K562 (cell line): ENCODE data around the gene B3GALNT2. TPM values are rescaled to one million over a fixed set of nuclear protein-coding genes. Genes with fewer than 3 reads are reported as not detected.

Experiments used
- ATAC-seq: fragments of 200-7000 bp; cut with Tn5 transposase; 3 replicates; pipeline ENCODE4 v1.9.1; 2020; ENCODE audit warnings: moderate library complexity
- BruUV-seq: library from RNA; stranded (reverse); fragments of 400-500 nt; replicated peaks from 2 replicates; lab custom pipeline; 2021; lab: Mats Ljungman, UMichigan
- CTCF ChIA-PET: fragments of 300-600 bp; formaldehyde crosslinking; extraction: SDS; loops from one replicate; lab custom pipeline; 2021; ENCODE audit warnings: low intra/inter-chr PET ratio; lab: Yijun Ruan, JAX
- POLR2A ChIA-PET: fragments of 300-600, 350-650 bp; sonication (Branson Sonifier 250); formaldehyde crosslinking; extraction: SDS; loops from one replicate; lab custom pipeline; 2021; ENCODE audit warnings: antibody characterized with exemption, inconsistent platforms; lab: Yijun Ruan, JAX
- DNase-seq, 4 experiments: peaks; one replicate each; pipeline versions ENCODE4 v3.0.0 to v3.0.0-alpha.2; 2011 to 2018; ENCODE audit warnings: low spot score in 3 of 4, mixed read lengths in 3 of 4; ENCODE audit errors: extremely low read depth in 1 of 4
- FAIRE-seq: peaks from 2 replicates; lab custom pipeline; 2011; peaks lifted over from hg19 to GRCh38; lab: Jason Lieb, UNC
- H2AFZ ChIP-seq: 2 replicates; pipeline ENCODE4 v1.6.0; 2011; ENCODE audit warnings: low read depth, low read length, control low read depth, inconsistent platforms
- H3K27ac ChIP-seq: fragments of 200-600 bp; 3 replicates; pipeline ENCODE4 v1.8.0; 2011; ENCODE audit warnings: low read depth, mild to moderate bottlenecking, control low read depth, inconsistent platforms, low read length, moderate library complexity, mixed read lengths; ENCODE audit errors: extremely low read depth
- H3K27me3 ChIP-seq, 2 experiments: fragments of 300-600 bp in 1 of 2; 2 replicates in 1 of 2; 3 replicates in 1 of 2; pipeline versions ENCODE4 v1.6.0 to v1.8.0; 2011; ENCODE audit warnings: inconsistent platforms in 2 of 2, low read length in 2 of 2, mild to moderate bottlenecking in 1 of 2, mixed read lengths in 1 of 2, moderate library complexity in 1 of 2; ENCODE audit not compliant: control insufficient read depth in 2 of 2, insufficient read depth in 2 of 2
- H3K36me3 ChIP-seq: fragments of 300-600 bp; 3 replicates; pipeline ENCODE4 v1.8.0; 2011; ENCODE audit warnings: mild to moderate bottlenecking, low read length, inconsistent platforms; ENCODE audit not compliant: control insufficient read depth, insufficient read depth
- H3K4me1 ChIP-seq, 2 experiments: fragments of 200-600 bp in 1 of 2; replicated peaks in 1 of 2; 2 replicates in 1 of 2; 3 replicates in 1 of 2; pipeline versions ENCODE4 v1.5.1 to v1.8.0; 2011; ENCODE audit warnings: inconsistent platforms in 2 of 2, low read length in 2 of 2, mild to moderate bottlenecking in 1 of 2, mixed read lengths in 1 of 2, moderate library complexity in 1 of 2; ENCODE audit not compliant: control insufficient read depth in 2 of 2, insufficient read depth in 2 of 2
- H3K4me2 ChIP-seq: 2 replicates; pipeline ENCODE4 v1.6.1; 2011; ENCODE audit warnings: low read length, control low read depth, inconsistent platforms, mixed read lengths; ENCODE audit not compliant: insufficient read depth
- H3K4me3 ChIP-seq: fragments of 200-600 bp; sonication (generic), shearing (Covaris generic); 2 replicates; pipeline ENCODE4 v1.5.1; 2016; ENCODE audit warnings: control low read depth, inconsistent platforms
- H3K79me2 ChIP-seq: fragments of 200-600 bp; 3 replicates; pipeline ENCODE4 v1.8.0; 2011; ENCODE audit warnings: low read length, inconsistent platforms; ENCODE audit not compliant: control insufficient read depth, insufficient read depth
- H3K9ac ChIP-seq, 2 experiments: 2 replicates each; pipeline versions ENCODE4 v1.6.0 to v1.6.1; 2011; ENCODE audit warnings: low read depth in 2 of 2, low read length in 2 of 2, control low read depth in 1 of 2, inconsistent platforms in 1 of 2, mild to moderate bottlenecking in 1 of 2, mixed read lengths in 1 of 2; ENCODE audit not compliant: insufficient read depth in 1 of 2
- H3K9me1 ChIP-seq: one replicate; pipeline ENCODE4 v1.6.0; 2011; ENCODE audit warnings: inconsistent platforms, mild to moderate bottlenecking, low read length, moderate library complexity; ENCODE audit not compliant: control insufficient read depth, insufficient read depth
- H3K9me3 ChIP-seq: replicated peaks from 2 replicates; pipeline ENCODE4 v1.5.1; 2011; ENCODE audit warnings: low read depth, low read length, inconsistent platforms; ENCODE audit not compliant: control insufficient read depth, insufficient read depth
- H4K20me1 ChIP-seq: replicated peaks from 2 replicates; pipeline ENCODE4 v1.6.1; 2011; ENCODE audit warnings: low read length, inconsistent platforms, mixed read lengths; ENCODE audit not compliant: control insufficient read depth, insufficient read depth
- ARID2 ChIP-seq: fragments of 450-650 bp; IDR thresholded peaks from 2 replicates; pipeline ENCODE4 v1.6.1; 2017; ENCODE audit warnings: antibody characterized with exemption, mild to moderate bottlenecking
- ERF ChIP-seq: fragments of 450-650 bp; formaldehyde crosslinking; IDR thresholded peaks from 2 replicates; pipeline ENCODE4 v1.4.0; 2020; ENCODE audit warnings: mild to moderate bottlenecking, mixed read lengths
- ESRRA ChIP-seq: fragments of 450-650 bp; IDR thresholded peaks from 2 replicates; pipeline ENCODE4 v1.6.1; 2014; ENCODE audit warnings: low read depth, mild to moderate bottlenecking, moderate library complexity, borderline replicate concordance
- GABPB1 ChIP-seq: sonication (generic); formaldehyde crosslinking; IDR thresholded peaks from 2 replicates; pipeline ENCODE4 v1.8.0; 2022; ENCODE audit warnings: mild to moderate bottlenecking, missing genetic modification reagents
- MLX ChIP-seq, 2 experiments: fragments of 450-650 bp in 1 of 2; sonication (generic) in 1 of 2; formaldehyde crosslinking; conservative IDR thresholded peaks; 2 replicates each; pipeline versions ENCODE4 v1.4.0 to v1.8.1; 2020 to 2022; ENCODE audit warnings: mild to moderate bottlenecking in 1 of 2, missing genetic modification reagents in 1 of 2
- NFIC ChIP-seq: fragments of 450-650 bp; IDR thresholded peaks from 2 replicates; pipeline ENCODE4 v1.6.1; 2017; ENCODE audit warnings: mild to moderate bottlenecking, inconsistent platforms
- RFX1 ChIP-seq: fragments of 450-650 bp; IDR thresholded peaks from 2 replicates; pipeline ENCODE4 v1.6.1; 2016; ENCODE audit warnings: mild to moderate bottlenecking, moderate library complexity
- TCF7 ChIP-seq: sonication (generic); IDR thresholded peaks from 2 replicates; pipeline ENCODE4 v1.6.1; 2016; ENCODE audit warnings: antibody characterized with exemption, borderline replicate concordance
- ZNF551 ChIP-seq: fragments of 250-450 bp; sonication (Bioruptor Pico); IDR thresholded peaks from 2 replicates; pipeline ENCODE4 v1.5.0; 2021; ENCODE audit warnings: mild to moderate bottlenecking, moderate library complexity
- WGBS: fragments of 100-300 bp; shearing (Covaris generic); methylation state at CpG from one replicate; pipeline ENCODE4 v1.1.6; 2016; ENCODE audit warnings: low coverage, mixed read lengths; ENCODE audit not compliant: insufficient coverage; ENCODE audit errors: missing lambda C conversion rate; 5-methylcytosine and 5-hydroxymethylcytosine counted together
- in situ Hi-C: fragments of 300-500 bp; cut with MboI; formaldehyde crosslinking; loops from 4 replicates; pipeline ENCODE4 v1.15.0; 2018; ENCODE audit warnings: inconsistent platforms, mixed read lengths
- intact Hi-C: fragments of 100-400 bp; cut with micrococcal nuclease; formaldehyde crosslinking; loops from 2 replicates; pipeline ENCODE4 v1.14.2; 2022
- polyA plus RNA-seq, 8 experiments: library from polyadenylated mRNA; depleted of rRNA in 4 of 8; stranded (reverse) in 5 of 8; unstranded in 3 of 8; fragments of >200 nt; fragmentation: Nextera tagmentation in 2 of 8; fragmentation: Illumina TruSeq in 1 of 8; extraction: Ambion mirVana in 2 of 8; extraction: Trizol in 1 of 8; gene quantifications; 2 replicates each; pipeline versions ENCODE4 v1.2.1 to v1.2.3, GENCODE V29; 2011 to 2014; ENCODE audit warnings: inconsistent platforms in 1 of 8, missing spikeins in 1 of 8
- total RNA-seq, 7 experiments: library from RNA; depleted of rRNA in 6 of 7; stranded (reverse); fragments of >200 nt in 6 of 7; fragmentation: Illumina TruSeq in 2 of 7; extraction: Trizol in 2 of 7; gene quantifications; 2 replicates each; pipeline versions ENCODE4 v1.2.1 to v1.2.3, GENCODE V29; 2011 to 2021; ENCODE audit warnings: low replicate concordance in 1 of 7

Gene B3GALNT2
- total and polyA plus RNA-seq, 9 of the 15 experiments (the other 6 are each of a cell fraction or from before 2014, with no cell fraction given): 2.0 to 31.7 (median 22.9) TPM

GRCh38 chr1:235409042-235409820, 95.0 kb downstream of the B3GALNT2 start:
- Histone ChIP-seq H2AFZ (no peak overlapping the region), H3K9me1 (no peaks in the 10 kb centered on the region), H3K4me1 (peaks cover 3 to 14% of the 10 kb centered on the region in 2 experiments; a peak in 4 of 5 replicates), H3K9me3 (no peaks in the 10 kb centered on the region), H3K27me3 (no peaks in the 10 kb centered on the region), H3K9ac (no peak overlapping the region), H3K4me2 (no peak overlapping the region), H4K20me1 (no peaks in the 10 kb centered on the region; the same call in 1 of the 2 replicates), H3K79me2 (peaks cover 24% of the 10 kb centered on the region), H3K4me3 (no peak overlapping the region), H3K27ac (no peak overlapping the region), H3K36me3 (peaks cover 8% of the 10 kb centered on the region; the same call in 1 of the 3 replicates)
- DNase-seq (peak in 1 of 4 experiments; percentile 10), FAIRE-seq (peak; percentile 76), ATAC-seq (peak; percentile 12; the same call in 2 of the 3 replicates)
- TSS peak; percentile 32 for BruUV-seq
- POLR2A ChIA-PET: interaction anchor here (0.6 to 3.0 kb wide), 3 partner anchors 10 to 80 kb away, joined by 4 to 10 read pairs (median 5); partner anchors contain the start of gene TBCE
- WGBS: 72% methylated on average over 7 of the region's 7 CpGs
- intact Hi-C loops (no loop called here), in situ Hi-C loops (no loop called here)
- TF ChIP-seq NFIC (peak; percentile 8; the same call in 1 of the 2 replicates), ERF (CRISPR knock-in tag) (no peak), MLX (CRISPR knock-in tag; conservative IDR thresholded peaks at IDR 0.05) (no peak), ARID2 (no peak), ESRRA (no peak), TCF7 (no peak), ZNF551 (no peak), GABPB1 (no peak), RFX1 (no peak)
- CTCF ChIA-PET: no interaction called here
